Body of pancreas (tissue), 4 donors: ENCODE data around the gene RABL2A.
"Not testable (repeated sequence)": the region's sequence is repeated elsewhere in the genome, so short reads cannot be mapped to it uniquely, and the experiment has no call there.

ENCODE experiments used
- POLR2A ChIP-seq, 3 donors: fragments of 450-650 bp; IDR thresholded peaks; one replicate each; pipeline ENCODE4 v1.6.1; 2016; ENCODE audit warnings: antibody characterized with exemption in 3 of 3, mild to moderate bottlenecking in 2 of 3
- TF ChIP-seq, protein P1 (sequence below), 7 experiments: fragments of 450-650 bp in 4 of 7; fragments of 200-600 bp in 3 of 7; sonication (generic) in 3 of 7; IDR thresholded peaks; one replicate each; pipeline ENCODE4 v1.5.1; 2016 to 2019; ENCODE audit warnings: antibody characterized with exemption in 7 of 7

DNA sequence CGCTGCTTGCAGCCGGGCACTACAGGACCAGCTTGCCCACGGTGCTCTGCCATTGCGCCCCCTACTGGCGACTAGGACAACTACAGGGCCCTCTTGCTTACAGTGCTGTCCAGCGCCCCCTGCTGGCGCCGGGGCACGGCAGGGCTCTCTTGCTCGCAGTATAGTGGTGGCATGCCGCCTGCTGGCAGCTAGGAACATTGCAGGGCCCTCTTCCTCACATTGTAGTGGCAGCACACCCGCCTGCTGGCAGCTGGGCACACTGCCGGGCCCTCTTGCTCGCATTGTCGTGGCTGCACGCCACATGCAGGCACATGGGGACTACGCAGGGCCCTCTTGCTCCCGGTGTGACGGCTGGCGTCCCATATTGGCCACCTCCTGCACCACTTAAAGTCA lies 23.0 kb upstream of the RABL2A start:
- TF ChIP-seq POLR2A (IDR thresholded peaks at IDR 0.05), result not testable (repeated sequence)
- TF ChIP-seq, protein P1, sequence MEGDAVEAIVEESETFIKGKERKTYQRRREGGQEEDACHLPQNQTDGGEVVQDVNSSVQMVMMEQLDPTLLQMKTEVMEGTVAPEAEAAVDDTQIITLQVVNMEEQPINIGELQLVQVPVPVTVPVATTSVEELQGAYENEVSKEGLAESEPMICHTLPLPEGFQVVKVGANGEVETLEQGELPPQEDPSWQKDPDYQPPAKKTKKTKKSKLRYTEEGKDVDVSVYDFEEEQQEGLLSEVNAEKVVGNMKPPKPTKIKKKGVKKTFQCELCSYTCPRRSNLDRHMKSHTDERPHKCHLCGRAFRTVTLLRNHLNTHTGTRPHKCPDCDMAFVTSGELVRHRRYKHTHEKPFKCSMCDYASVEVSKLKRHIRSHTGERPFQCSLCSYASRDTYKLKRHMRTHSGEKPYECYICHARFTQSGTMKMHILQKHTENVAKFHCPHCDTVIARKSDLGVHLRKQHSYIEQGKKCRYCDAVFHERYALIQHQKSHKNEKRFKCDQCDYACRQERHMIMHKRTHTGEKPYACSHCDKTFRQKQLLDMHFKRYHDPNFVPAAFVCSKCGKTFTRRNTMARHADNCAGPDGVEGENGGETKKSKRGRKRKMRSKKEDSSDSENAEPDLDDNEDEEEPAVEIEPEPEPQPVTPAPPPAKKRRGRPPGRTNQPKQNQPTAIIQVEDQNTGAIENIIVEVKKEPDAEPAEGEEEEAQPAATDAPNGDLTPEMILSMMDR (IDR thresholded peaks at IDR 0.05), result peak; percentile 100
